ENCODE measurements around the gene LAMA3.

The LAMA3 gene, protein sequence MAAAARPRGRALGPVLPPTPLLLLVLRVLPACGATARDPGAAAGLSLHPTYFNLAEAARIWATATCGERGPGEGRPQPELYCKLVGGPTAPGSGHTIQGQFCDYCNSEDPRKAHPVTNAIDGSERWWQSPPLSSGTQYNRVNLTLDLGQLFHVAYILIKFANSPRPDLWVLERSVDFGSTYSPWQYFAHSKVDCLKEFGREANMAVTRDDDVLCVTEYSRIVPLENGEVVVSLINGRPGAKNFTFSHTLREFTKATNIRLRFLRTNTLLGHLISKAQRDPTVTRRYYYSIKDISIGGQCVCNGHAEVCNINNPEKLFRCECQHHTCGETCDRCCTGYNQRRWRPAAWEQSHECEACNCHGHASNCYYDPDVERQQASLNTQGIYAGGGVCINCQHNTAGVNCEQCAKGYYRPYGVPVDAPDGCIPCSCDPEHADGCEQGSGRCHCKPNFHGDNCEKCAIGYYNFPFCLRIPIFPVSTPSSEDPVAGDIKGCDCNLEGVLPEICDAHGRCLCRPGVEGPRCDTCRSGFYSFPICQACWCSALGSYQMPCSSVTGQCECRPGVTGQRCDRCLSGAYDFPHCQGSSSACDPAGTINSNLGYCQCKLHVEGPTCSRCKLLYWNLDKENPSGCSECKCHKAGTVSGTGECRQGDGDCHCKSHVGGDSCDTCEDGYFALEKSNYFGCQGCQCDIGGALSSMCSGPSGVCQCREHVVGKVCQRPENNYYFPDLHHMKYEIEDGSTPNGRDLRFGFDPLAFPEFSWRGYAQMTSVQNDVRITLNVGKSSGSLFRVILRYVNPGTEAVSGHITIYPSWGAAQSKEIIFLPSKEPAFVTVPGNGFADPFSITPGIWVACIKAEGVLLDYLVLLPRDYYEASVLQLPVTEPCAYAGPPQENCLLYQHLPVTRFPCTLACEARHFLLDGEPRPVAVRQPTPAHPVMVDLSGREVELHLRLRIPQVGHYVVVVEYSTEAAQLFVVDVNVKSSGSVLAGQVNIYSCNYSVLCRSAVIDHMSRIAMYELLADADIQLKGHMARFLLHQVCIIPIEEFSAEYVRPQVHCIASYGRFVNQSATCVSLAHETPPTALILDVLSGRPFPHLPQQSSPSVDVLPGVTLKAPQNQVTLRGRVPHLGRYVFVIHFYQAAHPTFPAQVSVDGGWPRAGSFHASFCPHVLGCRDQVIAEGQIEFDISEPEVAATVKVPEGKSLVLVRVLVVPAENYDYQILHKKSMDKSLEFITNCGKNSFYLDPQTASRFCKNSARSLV (N-terminal part only)

DNA sequence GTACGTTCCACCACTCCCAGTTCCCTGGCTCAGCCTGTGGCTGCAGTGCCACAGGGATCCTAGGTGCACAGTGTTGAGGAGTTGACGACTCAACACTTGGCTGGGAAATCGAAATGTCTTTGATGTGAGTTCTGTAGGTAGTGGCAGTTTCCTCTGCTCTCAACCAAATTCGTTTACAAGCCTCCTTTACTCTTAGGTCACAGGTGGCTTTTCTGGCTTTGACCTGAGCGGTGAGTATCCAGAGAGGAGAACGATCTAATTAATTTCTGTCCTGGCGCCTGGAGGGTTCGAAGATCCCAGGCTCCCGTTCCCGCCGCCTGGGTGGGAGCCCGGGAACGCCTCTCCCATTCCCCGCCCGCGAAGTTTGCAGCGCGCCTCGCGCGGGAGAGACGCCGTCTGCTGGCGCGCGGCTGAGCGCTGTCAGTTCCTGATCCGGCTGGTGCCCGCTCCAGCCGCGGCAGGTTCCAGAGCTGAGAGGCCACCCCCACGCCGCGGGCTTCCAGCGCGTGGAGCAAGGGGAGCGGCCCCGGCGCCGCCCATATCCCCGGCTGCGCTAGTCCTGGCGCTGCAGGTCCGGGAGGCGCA, at the start of gene LAMA3:
Gene LAMA3 (plus strand): TSS at position 423 of the 585 bp plus-strand sequence. CDS start 231 bp downstream, outside the sequence.
- peak; percentile 33 for DNase-seq (ENCODE audit: low read depth)

DNA sequence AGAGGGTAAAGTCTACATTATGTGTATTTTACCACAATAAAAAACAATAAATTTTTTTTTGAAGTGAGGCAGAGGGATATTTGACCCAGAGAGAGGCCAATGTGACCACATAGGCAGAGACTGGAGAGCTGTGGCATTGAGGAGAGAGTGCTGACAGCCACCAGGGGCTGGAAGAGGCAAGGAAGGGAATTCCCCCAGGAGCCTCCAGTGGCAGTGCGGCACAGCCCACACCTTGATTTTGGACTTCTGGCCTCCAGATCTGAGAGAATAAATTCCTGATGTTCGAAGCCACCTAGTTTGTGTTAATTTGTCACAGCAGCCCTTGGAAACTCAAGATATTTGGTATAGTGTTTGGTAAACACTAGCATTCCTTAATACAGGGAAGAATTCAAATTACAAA, 49.2 kb upstream of the LAMA3 start:
- no peak for DNase-seq (ENCODE audit: low read depth)

DNA sequence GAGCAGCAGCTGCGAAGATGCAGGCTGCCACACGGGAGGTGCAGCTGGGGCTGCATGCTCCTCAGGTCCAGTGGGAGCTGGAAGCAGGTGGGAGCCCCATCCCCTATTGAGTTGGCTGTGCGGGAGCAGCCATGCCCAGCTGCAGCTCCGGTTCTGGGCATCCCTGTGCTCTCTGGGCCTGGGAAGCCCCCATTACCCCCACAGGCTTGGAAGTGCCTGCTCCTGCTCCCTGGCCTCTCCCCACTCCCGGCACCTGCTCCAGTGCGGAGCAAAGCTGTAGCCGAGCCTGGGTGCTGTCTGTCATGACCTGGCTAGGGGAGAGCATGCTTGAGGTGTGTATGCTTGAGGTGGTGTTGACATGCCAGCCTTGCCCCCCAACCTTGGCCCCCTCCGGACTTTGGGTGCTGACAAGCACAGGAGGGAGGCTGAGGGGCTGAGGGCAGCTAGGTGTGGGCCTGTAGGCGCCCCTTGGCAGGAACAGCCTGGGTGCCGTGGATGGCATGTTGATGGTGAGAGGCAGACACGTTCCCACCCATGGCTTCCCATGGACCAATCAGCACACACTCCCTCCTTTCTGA, 48.0 kb upstream of the LAMA3 start:
- DNase-seq (ENCODE audit: low read depth): no peak

DNA sequence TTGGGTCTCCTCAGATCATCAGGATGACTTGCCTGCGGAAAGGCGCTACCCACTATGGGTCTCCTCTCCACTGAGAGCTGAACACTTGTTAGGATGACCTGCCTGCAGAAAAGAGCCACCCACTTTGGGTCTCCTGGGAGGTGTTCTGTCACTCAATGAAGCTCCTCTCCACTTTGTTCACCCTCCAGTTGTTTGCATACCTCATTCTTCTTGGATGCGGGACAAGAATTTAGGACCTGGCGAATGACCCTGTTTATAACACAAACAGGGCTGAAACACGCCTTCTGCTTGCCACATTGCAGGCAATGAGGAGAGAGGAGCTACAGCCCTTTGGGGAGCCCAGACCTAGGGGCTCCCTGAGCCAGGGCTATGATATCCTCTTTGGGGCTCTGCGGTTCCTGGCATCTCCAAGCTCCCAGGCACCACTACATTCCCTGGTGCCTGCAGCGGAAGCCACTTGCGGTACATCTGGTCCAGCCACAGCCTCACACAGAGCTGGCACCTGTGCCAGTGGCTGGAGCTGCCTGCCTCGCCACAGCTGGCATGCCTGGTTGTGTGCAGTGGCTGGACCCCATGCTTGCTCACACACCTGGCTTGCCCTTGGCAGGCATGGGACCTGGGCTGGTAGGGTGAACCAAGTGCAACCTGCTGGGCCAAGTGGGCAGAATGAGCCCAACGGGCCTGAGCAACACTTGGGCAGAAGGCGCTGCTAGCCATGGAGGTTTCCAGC, 47.2 kb upstream of the LAMA3 start:
- no peak for DNase-seq (ENCODE audit: low read depth)

DNA sequence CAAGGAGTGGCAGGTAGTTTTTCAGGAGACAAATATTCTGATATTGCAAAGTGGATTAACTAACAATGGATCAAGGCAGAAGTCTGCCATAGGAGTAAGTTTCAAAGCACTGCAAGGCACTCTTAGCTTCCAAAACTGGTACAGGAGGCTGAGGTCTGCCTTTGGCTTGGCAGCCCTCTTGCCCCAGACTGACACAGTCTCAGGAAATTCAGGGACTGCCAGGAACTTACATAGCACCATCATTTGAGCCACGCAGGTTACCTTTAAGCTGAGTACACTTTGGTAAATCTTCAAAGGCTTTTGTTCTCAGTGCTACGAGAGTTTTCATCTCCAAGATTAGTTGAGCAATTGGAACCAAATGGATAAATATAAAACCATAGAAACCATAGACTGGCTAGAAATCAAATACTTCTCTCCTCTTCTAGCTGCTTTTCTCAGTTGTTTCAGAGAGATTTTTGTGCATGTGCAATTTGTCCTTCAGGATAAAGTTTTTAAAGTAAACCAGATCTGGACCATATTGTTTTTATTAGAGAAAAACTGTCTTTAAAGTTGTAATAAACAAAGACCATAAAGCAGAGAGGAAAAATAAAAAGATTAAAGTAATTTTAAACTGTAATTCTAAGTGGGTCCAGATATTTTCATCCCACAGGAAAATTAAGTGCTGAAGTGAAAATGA, 45.3 kb upstream of the LAMA3 start:
- DNase-seq (ENCODE audit: low read depth): no peak

DNA sequence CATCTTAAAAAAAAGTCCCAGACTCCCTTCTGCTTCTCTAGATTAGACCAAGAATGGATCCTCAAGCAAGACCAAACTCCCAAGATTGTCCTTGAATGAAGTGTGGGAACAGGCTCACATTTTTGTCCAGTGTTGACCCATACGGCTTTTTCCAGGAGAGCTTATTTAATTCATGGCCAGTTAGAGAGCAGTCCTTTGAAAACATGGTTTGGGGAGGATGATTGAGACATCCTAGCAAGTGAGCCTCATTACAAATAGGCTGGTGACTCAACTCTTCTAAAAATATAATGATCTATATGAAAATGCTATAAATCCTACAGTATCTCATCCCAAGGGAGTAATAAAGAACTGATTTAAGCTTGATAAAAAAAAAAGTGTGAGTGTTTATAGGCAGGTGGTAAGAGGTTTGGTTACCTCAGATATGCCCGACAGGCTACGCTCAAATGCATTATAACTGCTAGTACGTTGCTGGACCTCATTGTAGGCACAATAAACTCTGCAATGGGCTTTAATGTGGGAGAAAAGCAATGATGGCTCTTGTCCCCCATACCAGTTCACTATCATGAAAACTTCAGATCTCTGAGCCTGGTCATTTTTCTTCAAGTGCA, 43.6 kb upstream of the LAMA3 start:
- DNase-seq (ENCODE audit: low read depth): no peak

DNA sequence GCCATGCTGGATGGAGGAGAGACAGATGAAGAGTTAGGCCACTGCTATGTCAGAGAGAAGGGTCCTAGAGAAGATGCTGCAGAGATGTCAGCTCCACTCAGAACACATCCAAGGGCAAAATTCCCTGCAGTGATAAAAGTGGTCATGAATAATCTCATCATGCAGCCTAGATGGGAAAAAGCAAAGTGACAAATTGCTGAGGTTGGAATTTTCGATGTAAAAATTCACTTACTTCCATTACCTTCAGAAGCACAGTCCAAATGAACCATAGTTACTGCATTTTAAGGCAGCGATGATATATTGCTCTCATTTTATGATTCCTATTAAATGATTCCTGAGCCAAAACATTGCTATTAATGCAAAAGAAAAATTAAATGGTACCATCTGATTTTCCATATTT, 43.0 kb upstream of the LAMA3 start:
- no peak for DNase-seq (ENCODE audit: low read depth)

DNA sequence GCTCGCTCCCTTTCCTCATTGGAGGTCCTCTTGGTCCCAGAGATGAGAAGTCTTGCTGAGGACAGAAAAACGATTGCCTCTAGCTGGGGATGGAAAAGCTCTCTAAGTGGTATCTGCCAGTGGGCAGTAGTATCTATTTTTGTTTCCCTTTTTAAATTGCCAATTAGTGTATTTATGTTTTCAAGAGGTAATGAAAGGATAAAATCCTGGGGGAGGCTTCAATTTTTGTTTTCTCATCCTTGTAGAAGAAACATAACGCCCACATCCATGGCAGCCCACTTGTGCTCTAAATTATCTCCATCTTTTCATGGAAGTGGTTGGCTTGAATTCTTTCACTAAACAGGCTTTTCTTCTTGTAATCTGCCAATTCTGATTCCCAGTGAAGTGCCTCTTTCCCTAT, 40.8 kb upstream of the LAMA3 start:
- no peak for DNase-seq (ENCODE audit: low read depth)

DNA sequence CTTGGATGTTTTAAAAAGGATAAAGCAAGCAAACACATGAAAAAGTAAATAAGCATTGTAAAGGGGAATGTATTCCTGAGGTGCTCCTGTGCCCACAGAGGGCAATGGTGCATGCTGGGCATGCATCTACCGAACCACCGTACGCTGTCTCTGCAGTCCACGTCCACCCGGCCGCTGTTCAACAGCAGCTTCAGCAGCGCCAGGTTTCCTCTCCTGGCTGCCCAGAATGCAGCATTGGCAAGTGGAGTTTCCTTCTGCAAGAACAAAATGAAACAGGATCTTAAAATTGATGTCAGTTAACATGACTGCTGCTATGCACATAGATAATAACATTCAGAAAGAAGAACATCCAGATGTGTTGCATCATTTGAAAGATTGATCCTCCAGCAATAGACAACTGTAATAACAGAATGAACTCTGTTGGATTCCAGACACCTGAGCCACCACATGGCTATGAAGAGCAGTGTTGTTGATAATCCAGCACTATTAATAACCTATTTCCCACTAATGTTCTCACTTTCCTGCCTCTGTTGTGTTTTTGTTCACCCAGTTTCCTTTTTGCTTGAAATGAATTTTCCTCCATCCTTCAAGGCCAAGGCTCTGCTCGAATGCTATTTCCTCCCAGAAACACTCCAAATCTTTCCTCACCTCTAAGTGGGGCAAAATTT, 40.2 kb upstream of the LAMA3 start:
- no peak for DNase-seq (ENCODE audit: low read depth)

DNA sequence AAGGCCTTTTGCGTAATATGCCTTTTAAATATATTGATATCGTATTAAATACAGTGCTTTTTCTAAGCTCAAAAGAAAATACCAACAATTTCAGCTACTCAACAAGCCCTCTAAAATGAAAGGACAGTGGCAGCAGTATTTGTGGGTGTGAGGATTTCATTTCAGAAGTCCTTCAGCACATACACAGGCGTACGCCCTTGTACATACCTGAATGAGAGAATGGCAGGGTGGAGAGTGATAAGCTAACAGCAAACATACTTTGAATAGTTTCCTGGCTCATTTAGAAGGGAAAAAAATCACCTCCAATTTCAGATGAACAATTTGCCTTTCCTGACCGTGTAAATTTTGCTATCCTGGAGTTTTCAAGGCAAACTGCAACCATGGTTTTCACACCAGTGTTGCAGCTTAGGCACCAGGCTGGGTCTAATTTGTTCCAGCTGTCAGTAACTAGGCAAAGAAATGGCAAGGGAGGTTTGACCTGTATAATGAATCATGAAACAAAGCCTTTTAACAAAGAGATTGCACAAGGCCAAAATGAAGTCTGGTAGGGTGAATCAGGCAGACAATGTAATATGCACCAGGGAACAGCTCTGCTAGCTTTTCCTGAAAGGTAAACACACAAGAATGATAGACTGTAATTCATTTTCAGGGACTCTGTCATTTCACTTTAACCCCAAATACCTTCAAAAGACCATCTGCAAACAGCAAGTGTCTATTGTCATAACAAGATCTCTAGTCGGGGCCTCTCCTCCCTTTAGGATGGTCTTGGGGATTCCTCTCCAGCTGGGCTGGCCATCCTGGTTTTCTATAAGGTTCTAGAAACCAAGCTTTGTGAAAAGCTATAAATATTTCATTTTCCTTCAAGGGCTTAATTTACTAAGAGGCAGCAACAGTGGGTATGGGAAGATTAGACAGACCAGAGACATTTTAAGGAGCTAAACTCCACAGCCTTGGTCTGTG, 38.0 kb upstream of the LAMA3 start:
- DNase-seq (ENCODE audit: low read depth): no peak

DNA sequence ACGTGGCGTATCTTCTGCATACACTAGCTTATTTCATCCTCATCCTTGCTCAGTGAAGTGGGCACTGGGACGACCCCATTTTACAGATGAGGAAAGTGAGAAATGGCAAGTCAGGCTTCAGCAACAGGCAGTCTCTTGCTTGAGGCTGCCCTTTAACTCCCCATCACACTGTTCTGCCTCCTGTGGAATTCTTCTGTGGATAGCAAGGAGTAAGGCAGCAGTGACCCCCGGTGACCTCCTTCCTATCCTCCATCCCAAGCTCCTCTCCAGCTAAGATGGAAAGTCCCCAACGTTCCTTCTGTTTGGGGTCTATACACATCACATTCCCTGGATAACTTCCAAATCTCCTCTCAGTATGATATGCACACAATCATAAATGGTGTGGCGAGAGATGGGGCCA, 37.0 kb upstream of the LAMA3 start:
- DNase-seq (ENCODE audit: low read depth): no peak

DNA sequence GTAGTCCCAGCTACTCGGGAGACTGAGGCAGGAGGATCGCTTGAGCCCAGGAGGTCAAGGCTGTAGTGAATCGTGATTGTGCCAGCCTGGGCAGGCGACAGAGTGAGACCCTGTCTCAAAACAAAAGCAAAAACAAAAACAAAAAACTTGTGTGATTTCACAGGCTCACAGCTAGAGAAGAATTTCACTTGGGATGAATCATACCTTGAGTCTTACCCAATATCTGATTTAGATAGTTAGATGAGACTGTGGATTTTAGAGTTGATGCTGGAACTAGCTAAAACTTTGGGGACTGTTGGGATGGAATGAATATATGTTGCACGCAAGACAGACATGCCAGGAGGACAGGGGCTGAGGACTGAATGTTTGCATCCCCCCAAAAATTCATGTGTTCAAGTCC, 31.0 kb upstream of the LAMA3 start:
- DNase-seq (ENCODE audit: low read depth): no peak

DNA sequence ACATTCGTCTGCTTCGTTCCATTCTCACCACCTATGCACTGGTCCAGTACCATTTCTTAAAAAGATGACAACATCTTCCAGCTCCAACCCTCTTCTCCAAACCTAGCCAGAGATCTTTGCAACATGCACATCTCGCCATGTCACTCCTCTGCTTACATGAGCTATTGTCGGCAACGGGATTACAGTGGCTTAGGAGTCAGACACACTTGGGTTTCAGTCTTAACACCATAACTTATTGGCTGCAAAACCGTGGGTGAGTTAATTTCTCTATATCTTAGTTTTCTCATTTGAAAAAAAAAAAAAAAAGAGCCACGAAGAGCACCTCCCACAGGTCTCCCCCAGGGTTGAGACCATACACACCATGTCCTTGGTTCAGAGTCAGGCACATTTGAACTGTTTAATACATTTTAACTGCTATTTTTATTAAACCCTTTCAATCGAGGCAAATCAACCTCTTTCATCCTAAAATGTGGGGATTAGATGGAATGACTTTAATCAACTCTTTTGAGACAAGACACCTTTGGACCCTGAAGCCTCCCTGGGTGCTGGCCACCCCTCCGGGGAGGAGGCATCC, 27.4 kb upstream of the LAMA3 start:
- no peak for DNase-seq (ENCODE audit: low read depth)

DNA sequence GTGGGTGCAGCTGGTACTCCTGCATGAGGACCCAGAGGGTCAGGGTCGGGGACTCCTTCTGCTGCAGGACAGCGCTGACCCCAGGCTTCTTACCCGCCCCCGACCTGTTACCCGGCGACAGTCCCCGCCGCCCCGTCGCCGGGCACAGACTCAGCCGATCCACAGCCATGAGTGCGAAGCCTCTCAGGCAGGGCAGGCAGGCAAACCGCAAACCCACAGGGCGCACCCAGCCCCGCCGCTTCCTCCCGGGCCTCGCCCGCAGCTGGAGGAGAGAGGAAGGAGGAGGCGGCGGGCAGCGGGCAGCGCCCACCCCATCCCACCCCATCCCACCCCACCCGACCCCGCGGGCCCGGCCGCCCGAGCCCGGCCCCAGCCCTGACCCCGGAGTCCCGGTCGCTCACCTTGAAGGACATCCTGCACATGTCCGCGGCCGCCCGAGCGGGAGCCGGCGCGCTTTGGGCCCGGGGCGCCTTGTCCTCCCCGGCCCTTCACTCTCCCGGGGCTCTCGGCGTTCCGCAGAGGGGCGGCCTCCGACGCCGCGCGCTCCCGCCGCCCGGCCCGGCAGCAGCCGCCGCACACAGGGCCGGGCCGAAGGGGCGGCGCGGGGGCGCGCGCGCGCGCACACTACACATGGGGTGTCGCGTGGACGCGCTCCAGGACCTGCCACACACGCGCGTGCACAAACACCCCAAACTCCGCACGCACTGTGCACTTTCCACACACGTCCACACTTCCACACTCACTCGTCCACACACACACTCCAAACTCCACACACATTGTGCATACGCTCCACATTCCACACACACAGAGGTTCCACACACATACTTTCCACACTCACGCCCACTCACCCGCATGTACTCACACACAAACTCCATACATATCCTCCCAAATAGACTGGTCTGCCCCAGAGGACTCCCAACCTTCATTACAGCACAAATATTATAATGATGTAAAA, 26.7 kb upstream of the LAMA3 start, which contains the start of gene ANKRD29:
Gene ANKRD29 (minus strand): TSS at position 603 of the 955 bp plus-strand sequence. CDS start 181 bp downstream, at position 422.
- no peak for DNase-seq (ENCODE audit: low read depth)

DNA sequence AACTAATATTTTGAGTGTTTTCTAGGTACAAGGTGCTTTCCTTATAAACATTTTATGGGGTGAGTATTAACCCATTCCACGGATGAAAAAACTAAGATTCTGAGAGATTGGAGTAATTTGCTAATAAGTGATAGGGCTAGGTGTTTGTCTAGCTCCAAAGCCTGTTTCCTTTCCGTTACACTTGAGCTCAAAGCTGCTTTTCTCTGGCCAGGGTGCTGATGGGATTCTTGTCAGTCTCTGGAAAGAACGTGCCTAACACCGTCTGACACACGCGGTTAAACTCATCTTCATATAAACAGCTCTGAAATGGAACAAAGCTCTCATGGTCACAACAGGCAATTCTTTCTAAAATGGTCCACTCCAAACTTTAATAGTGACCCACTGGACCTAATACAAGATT, 24.6 kb upstream of the LAMA3 start:
- no peak for DNase-seq (ENCODE audit: low read depth)

DNA sequence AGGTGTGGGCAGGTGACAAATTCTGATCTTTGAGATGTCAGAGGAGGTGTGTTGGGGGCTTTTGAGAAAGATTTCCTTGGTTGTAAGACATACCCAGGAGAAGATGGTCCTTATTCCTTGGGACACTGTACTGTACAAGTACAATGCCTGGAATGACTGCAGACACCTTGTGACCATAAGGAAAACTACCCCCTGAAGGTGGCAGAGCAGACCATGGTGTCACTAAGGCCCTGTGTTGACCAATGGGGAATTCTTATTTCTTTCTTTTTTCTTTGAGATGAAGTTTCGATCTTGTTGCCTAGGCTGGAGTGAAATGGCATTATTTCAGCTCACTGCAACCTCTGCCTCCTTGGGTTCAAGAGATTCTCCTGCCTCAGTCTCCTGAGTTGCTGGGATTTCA, 22.1 kb upstream of the LAMA3 start:
- no peak for DNase-seq (ENCODE audit: low read depth)
